GM12873 (cell line): ENCODE data around the gene MYO7A.

Experiments
- CTCF ChIP-seq: IDR thresholded peaks from 2 replicates; pipeline ENCODE4 v1.5.1; 2012; ENCODE audit warnings: low read depth, mild to moderate bottlenecking, moderate library complexity, low read length, control low read depth; ENCODE audit not compliant: insufficient read depth; ENCODE audit errors: missing control alignments

The MYO7A gene

GRCh38 chr11:77139201-77139600, 11.2 kb downstream of the MYO7A start:
- TF ChIP-seq CTCF = no peak

GRCh38 chr11:77140231-77140851, 12.3 kb downstream of the MYO7A start:
- no peak for TF ChIP-seq CTCF

GRCh38 chr11:77141034-77141433, 13.0 kb downstream of the MYO7A start:
- TF ChIP-seq CTCF = no peak

GRCh38 chr11:77141475-77141874, 13.4 kb downstream of the MYO7A start:
- TF ChIP-seq CTCF = no peak

GRCh38 chr11:77142091-77142975, 14.3 kb downstream of the MYO7A start:
- no peak for TF ChIP-seq CTCF

- no peak for TF ChIP-seq CTCF
These were observed 15.5 kb downstream of the MYO7A start for GRCh38 chr11:77143405-77144020.

- TF ChIP-seq CTCF = no peak
These were observed 16.3 kb downstream of the MYO7A start for GRCh38 chr11:77144196-77144856.
